GM18526 (cell line): ENCODE measurements around the gene NFAT5.

Source experiments
- POLR2A ChIP-seq: IDR thresholded peaks from 3 replicates; pipeline ENCODE4 v1.6.1; 2011; ENCODE audit not compliant: insufficient read length; ENCODE audit errors: extremely low read depth

NFAT5 gene

DNA sequence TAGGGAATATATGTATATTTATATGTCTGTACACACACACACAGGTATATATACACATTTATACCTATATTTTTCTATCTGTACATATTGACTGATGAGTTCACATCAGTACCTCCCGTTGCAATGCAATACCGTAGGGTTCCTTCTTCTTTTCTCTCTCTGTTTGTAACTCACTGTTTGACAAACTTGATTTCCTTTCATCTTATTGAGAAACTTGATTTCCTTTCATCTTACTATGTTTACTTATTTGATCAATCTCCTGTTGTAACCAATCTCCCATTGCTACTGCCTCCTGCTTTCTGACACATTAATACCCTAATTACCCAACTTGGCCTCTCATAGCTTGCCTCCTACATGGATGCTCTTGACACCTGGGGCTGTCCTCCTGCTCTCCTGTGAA lies 49.8 kb downstream of the NFAT5 start:
- TF ChIP-seq POLR2A = no peak

DNA sequence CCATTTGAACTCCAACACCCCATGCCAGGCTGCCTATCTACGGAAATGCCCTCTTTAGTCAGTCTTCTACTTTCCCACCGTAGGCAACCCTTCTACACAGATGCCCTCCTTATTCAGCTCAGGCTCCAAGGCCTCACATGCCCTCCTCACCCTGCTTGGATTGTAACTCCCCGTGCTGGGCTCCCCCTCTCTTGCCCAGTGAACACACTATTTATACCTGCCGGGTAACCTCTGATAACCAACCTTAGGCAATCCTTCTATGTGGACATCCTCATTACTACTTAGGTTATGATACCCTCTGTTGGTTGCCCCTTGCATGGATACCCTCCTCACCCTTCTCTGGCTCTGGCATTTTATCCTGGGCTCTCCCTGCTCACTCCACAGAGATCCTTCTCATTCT lies 50.3 kb downstream of the NFAT5 start:
- no peak for TF ChIP-seq POLR2A

DNA sequence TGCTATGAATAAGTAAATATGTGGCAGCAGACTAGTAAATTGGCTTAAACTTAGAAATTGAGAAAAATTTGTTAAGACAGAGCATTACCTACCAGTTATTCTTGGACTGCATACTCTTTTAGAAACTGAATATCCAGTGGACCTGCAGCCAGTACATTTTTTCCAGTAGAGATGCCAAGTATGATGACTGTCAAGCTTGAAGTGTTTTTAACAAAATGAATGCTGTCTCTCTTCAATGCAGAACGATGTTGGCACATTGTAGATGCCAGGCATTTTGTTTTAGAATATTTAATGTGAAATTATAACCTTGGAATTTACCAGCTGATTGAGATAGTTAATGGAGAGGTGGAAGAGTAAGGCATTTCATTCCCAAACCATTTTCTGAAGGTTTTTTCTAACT lies 52.5 kb downstream of the NFAT5 start:
- no peak for TF ChIP-seq POLR2A

DNA sequence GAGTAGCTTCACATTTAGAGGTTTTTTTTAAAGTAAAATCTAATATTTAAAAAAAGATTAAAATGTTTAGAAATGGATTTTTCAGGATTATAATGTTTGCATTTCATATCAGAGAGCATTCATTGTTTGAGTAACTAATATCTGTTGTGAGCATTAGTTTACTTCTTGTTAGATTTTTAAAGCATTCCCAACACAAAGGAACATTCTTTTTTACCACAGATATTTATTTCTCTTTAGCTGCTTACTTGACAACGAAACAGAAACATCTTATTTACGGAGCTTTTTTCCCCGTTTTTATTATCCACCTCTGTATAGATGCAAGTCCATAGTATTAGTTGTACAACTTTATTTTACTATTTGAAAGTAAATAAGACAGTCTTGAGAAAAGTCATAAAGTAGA lies 53.0 kb downstream of the NFAT5 start:
- TF ChIP-seq POLR2A = no peak

DNA sequence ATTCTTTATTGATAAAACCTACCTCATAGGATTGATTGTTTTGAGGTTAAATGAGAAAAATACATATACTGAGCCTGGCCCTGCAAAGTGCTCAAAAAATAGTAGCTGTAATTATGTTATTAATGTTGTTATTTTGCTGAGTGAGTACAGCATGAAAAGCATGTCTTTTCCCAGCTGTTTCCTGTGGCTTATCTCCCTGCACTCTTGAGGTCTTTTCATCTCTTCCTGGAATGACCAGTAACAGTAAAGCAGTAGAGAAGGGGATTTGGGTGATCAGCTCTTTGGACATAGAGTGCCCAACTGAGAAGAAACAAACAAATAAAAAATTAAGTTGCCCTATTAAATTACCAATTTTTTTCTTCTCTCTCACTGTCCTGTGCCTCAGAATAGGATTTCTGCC lies 53.7 kb downstream of the NFAT5 start:
- TF ChIP-seq POLR2A = no peak

DNA sequence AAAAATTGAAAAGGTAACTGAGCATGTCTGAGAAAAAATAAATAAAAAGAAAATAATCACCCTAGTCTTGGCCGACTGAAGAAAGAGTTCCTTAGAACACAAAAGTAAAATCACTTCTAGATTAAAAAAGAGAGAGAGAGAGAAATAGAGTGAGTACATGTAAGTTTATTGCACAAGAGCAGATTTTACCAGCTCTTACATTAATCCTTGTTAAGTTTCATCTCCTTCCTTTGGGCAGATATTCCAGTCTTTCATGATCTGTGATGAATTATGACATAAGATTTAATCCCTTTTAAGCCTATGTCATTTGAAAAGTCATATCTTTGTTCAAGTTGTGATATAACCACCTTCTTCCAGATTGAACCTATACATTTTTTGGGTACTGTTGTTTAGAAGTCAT lies 54.8 kb downstream of the NFAT5 start:
- TF ChIP-seq POLR2A = no peak

DNA sequence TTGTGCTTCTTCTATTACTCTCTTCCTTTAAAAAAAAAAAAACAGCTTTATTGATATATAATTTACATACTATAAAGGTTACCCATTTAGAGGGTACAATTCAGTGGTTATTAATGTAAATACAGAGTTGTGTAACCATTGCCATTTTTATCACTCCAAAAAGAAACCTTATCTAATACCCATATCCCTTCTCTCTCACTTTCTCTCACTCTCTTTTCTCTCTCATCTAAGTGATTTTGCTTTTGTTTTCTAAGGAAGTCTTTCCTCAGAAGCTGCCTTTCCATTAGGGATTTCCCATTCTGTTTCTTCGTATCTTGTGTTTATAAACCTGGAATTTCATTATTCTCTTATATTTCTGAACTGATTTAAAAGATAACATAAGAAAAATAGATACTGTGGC lies 55.5 kb downstream of the NFAT5 start:
- TF ChIP-seq POLR2A = no peak

DNA sequence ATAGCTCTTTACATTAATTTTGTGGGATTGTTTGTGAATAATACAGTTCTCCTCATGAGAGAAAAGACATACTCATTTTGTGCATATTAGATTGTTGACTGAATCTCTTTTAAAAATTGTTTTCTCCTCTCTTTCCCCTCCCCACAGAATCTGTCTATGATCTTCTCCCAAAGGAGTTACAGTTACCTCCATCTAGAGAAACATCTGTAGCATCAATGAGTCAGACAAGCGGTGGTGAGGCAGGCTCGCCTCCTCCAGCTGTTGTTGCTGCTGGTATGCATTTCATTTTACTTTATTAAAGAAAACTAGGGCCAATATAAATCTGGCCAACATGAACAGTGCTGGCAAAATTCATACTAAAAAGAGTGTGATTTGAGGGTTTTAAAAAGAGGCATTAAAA lies 60.5 kb downstream of the NFAT5 start:
- no peak for TF ChIP-seq POLR2A

DNA sequence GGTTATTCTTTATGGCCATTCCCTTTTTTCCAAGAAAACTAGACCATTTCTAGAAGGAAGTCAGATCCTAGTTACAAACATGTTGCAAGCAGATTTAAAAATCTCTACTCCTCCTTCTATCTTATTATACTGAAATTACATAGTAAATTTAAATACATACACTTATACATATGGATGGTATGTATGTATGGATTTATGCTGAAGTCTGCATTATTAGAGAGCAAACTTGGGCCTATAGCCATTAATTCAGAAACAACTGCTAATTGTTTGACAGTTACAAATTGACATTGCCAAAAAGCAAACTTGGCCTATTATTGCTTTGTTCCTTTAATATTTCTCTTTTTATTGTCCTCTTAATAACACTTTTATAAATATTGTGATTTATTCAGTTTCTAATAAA lies 67.1 kb downstream of the NFAT5 start:
- TF ChIP-seq POLR2A = no peak

DNA sequence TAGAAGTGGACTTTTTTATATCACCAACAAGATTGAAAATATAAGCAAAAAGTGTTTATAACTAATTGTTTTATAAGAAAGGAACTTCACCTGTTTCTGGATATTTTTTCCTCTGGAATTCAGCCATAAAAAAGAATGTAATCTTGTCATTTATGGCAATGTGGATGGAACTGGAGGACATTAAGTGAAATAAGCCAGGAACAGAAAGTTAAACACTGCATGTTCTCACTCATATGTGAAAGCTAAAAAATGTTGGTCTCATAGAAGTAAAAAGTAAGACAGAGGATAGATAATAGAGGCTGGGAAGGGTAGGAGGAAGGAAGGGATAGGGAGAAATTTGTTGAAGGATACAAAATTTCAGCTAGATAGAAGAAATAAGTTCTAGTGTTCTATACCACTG lies 67.6 kb downstream of the NFAT5 start:
- TF ChIP-seq POLR2A = no peak

DNA sequence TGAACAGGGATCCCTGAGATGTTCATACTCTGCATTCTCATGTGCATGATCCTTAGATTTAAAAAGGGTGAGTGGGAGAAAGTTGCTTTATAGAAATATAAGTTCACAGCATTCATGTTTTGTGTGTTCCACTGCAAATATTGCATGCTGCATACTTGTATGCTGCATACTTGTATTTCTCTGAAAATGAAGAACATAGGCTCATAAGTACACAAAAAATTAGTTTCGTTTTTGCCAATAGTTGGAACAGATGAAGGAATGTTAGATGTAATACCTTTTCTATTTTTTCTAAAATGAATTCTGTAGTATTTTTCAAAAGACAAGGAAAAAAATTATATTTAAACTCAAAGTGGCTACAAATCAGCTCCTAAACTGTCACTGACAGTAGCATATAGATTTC lies 79.0 kb downstream of the NFAT5 start:
- TF ChIP-seq POLR2A = no peak

DNA sequence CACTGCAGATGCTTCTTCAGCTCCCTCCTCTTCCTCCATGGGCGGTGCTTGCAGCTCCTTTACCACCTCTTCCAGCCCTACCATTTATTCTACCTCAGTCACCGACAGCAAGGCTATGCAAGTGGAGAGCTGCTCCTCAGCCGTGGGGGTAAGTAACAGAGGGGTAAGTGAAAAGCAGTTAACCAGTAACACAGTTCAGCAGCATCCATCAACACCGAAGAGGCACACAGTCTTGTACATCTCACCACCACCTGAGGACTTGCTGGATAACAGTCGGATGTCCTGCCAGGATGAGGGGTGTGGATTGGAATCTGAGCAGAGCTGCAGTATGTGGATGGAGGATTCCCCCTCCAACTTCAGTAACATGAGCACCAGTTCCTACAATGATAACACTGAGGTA lies 81.3 kb downstream of the NFAT5 start:
- no peak for TF ChIP-seq POLR2A

DNA sequence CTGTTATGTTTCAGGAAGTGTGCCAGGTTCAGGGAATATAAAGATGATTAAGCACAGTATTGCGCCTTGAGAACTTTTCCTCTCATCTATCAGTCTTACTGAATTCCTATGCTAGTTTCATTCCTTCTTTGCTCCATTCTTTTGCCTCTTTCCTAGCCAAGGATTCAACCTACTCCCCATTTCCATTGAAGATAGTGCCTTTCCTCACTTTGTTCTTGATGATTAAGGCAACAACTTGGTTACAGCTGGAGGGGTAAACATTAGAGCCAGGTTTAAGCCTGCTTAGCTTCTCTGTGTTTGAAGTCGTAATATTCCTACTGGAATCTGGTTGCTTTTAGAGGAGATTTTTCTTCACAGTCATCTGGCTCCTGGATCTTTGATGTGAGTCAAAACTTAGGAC lies 85.5 kb downstream of the NFAT5 start:
- no peak for TF ChIP-seq POLR2A

DNA sequence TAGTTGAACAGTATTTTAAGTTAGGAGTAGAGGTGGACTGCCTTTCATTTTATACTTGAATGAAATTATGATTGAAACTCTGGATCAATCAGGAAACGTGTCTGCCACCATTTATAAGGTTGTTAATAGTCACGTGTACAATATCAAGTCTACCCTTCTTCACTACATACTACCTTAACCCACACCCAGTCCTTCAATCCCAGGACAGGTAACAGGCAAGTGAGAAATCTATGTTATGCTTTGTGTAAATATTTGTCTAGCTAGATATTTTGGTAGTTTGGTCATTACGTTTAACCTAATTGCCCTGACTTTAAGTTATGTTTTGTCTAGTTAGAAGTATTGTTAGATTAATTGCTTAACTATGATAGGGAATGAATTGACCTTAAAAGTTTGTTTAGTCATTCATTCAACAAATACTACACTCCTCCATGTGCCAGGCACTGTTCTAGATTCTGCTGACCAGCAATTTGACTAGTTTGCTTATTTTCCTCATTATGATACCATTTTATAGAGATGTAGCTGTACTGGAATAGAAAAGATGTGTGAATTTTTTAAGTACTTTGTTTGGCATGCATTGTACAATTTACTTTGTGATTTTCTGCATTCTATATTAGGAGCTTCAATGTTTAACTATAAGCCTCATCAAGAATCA lies 88.6 kb downstream of the NFAT5 start:
- TF ChIP-seq POLR2A = no peak

DNA sequence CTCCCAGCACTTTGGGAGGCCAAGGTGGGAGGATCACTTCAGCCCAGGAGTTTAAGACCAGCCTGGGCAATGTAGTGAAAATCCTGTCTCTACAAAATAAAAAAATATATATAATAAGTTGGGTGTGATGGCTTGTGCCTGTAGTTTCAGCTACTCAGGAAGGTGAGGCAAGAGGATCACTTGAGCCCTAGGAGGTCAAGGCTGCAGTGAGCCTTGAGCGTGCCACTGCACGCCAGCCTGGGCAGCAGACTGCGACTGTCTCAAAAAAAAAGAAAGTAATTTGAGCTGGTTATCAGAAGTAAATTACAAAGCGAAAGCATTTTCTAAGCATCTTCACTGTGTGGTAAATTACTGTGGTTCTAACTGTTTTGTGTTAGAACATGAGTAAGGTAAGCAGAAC lies 94.4 kb downstream of the NFAT5 start:
- TF ChIP-seq POLR2A = no peak

DNA sequence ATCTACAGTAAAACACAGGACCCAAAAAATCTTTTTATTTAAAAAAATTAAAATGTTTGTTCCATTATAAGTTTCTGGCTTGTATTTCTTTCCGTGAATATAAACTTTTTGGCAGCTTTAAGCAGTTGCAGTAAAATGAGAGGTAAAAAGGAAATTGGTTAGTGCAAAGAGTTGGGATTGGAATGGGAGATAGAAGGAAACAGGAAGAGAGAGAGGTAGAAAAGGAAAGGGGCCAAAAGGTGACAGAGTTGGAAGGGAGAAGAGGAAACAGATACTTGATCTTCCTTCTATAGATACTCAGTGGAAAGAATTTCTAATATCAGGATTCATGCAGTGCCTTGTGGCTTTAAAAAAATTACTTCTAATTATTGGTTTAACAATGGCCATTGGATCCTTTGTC lies 97.1 kb downstream of the NFAT5 start:
- TF ChIP-seq POLR2A = no peak

DNA sequence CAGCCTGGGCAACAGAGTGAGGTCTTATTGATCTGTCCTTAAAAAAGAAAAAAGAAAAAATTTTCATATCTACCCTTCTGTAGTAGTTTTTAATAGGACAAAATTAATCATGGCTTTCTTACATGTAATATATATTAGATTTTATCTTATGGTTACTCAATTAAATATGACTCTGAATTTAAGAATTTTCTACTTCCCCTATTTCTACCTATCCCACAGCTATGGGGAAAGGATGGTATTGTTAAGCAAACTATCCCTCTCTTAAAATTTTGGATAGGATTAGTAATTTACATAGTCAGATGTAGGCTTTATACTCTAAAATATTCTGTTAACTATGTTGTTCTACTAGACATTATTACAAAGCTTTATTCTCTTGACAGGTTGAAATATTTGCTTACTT lies 98.1 kb downstream of the NFAT5 start:
- TF ChIP-seq POLR2A = no peak

DNA sequence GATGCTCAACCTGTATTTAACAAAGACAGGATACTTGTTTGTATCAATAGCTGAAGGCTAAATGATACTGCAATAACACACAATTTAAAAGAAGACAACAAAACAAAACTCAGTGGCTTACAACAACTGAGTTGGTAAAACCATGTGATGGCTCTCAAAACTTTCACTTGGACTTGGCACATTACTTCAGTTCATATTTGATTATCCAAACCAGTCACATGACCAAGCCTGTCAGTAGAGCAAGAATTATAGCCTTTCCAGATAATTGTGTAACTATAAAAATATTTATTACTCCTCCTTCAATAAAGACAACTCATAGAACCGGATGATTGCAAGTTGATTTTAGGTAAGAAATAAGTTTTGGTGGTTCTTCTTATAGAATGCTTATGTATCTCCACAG lies 103.8 kb downstream of the NFAT5 start:
- no peak for TF ChIP-seq POLR2A

DNA sequence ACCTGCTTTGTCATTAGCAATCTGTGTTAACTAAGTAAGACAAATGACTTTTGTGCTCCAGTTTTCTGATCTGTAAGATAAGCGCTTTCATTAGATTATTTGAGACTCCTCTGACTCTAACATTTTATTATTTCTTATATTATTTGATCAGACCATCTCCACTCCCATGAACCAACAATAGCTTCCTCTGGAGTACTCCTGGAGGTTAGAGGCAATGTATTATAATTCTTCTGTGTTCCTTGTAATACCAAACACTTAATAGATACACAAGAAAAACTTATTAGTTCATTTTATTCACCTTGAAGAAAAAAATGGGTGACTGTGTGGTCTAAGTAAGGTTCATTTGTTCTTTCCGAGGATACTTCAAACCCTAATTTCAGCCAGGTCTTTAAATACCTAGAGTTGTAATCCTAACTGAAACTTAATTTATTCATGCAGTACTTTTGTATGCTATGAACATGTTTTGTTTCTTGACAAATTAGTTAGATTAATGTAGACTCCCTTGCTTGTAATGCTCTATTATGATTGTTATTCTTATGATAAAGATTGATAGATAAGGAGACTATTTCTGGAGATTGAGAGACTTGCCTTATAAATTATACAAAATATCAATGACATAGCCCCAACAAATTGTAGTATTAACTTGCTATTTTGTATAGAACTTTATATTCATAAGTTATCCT lies 106.7 kb downstream of the NFAT5 start:
- TF ChIP-seq POLR2A = no peak
